GM19025 (cell line): ENCODE measurements around the gene TACR2.

ENCODE experiments used
- ATAC-seq: cut with Tn5 transposase; IDR thresholded peaks from one replicate; pipeline ENCODE4 v1.9.1; 2021; ENCODE audit warnings: mild to moderate bottlenecking, low read depth, moderate library complexity; ENCODE audit not compliant: unreplicated experiment

The TACR2 gene

GRCh38 chr10:69416695-69417094, at the start of gene TACR2:
Gene TACR2, minus strand, starts transcription at chr10:69416918. Its CDS starts 595 bp downstream, at chr10:69416323.
- ATAC-seq = no peak

GRCh38 chr10:69466158-69466490, 49.4 kb upstream of the TACR2 start:
- ATAC-seq = no peak

GRCh38 chr10:69465457-69466157, 48.9 kb upstream of the TACR2 start:
- ATAC-seq = no peak

- peak; percentile 54 for ATAC-seq
These were observed 48.2 kb upstream of the TACR2 start for GRCh38 chr10:69464801-69465401.

- no peak for ATAC-seq
These were observed 47.7 kb upstream of the TACR2 start for GRCh38 chr10:69464401-69464800.

- ATAC-seq = no peak
These were observed 47.2 kb upstream of the TACR2 start for GRCh38 chr10:69463886-69464285.

GRCh38 chr10:69461243-69462025, 44.7 kb upstream of the TACR2 start:
- ATAC-seq = no peak

- ATAC-seq = no peak
These were observed 44.0 kb upstream of the TACR2 start for GRCh38 chr10:69460576-69461242.

- no peak for ATAC-seq
These were observed 43.3 kb upstream of the TACR2 start for GRCh38 chr10:69459893-69460575.

- no peak for ATAC-seq
These were observed 42.5 kb upstream of the TACR2 start for GRCh38 chr10:69459101-69459790.

GRCh38 chr10:69458430-69459100, 41.8 kb upstream of the TACR2 start:
- no peak for ATAC-seq

GRCh38 chr10:69457771-69458237, 41.1 kb upstream of the TACR2 start:
- ATAC-seq = no peak

GRCh38 chr10:69456880-69457693, 40.4 kb upstream of the TACR2 start:
- no peak for ATAC-seq

- ATAC-seq = no peak
These were observed 38.5 kb upstream of the TACR2 start for GRCh38 chr10:69455006-69455763.

- no peak for ATAC-seq
These were observed 37.1 kb upstream of the TACR2 start for GRCh38 chr10:69453795-69454194.

GRCh38 chr10:69452676-69453415, 36.1 kb upstream of the TACR2 start:
- ATAC-seq = no peak

GRCh38 chr10:69451784-69452251, 35.1 kb upstream of the TACR2 start:
- ATAC-seq = no peak
